Adrenal gland (tissue), 5 donors: ENCODE results near the gene ADCY2.

Source experiments
- POLR2A ChIP-seq, 2 donors: fragments of 450-650 bp; IDR thresholded peaks; one replicate each; pipeline ENCODE4 v1.6.1; 2017; ENCODE audit warnings: antibody characterized with exemption in 2 of 2, mild to moderate bottlenecking in 2 of 2, moderate library complexity in 1 of 2
- TF ChIP-seq, protein P1 (sequence below), 6 experiments: fragments of 450-650 bp in 4 of 6; fragments of 200-600 bp in 2 of 6; sonication (generic) in 1 of 6; IDR thresholded peaks; 1 replicate in 5 of 6; 2 replicates in 1 of 6; pipeline versions ENCODE4 v1.5.1 to v1.8.0; 2016 to 2021; ENCODE audit warnings: antibody characterized with exemption in 6 of 6, mild to moderate bottlenecking in 2 of 6, moderate library complexity in 1 of 6
- donor health status: DM: no; HTN: no; CAD: no.

DNA sequence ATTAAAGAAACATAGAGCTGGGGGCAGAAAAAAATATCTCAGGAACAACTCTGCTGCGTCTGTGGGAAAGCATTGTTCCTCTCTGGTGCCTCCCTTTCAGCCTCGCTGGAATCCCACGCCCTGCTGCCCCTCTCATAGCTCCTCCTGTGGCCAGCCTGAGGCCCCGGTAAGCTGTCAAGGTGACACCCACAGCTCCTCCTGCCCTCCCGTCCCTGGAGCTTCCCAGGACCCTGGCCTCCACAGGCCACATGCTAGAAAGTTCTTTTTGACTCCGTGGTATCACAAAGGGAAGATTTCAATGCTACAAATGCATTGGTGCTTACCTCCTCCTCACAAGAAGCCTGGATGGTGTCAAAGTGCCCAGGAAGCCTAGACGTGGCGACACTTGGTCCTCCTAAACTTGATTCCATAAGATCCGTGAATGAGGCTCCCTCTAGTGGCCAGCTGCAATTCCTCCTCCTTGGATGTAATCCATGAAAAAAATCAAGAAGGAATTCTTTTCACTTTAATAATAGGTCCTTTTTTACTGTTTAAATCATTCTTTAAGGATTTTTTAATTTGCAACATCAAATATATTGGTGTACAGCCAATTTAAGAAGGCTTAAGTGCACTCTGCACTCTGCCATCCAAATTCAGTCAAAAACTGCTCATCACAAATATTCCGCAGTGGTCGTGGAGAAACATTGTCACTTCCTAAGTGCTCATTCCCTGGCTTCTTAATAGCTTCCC lies 350.1 kb downstream of the ADCY2 start:
- TF ChIP-seq, protein P1, sequence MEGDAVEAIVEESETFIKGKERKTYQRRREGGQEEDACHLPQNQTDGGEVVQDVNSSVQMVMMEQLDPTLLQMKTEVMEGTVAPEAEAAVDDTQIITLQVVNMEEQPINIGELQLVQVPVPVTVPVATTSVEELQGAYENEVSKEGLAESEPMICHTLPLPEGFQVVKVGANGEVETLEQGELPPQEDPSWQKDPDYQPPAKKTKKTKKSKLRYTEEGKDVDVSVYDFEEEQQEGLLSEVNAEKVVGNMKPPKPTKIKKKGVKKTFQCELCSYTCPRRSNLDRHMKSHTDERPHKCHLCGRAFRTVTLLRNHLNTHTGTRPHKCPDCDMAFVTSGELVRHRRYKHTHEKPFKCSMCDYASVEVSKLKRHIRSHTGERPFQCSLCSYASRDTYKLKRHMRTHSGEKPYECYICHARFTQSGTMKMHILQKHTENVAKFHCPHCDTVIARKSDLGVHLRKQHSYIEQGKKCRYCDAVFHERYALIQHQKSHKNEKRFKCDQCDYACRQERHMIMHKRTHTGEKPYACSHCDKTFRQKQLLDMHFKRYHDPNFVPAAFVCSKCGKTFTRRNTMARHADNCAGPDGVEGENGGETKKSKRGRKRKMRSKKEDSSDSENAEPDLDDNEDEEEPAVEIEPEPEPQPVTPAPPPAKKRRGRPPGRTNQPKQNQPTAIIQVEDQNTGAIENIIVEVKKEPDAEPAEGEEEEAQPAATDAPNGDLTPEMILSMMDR (IDR thresholded peaks at IDR 0.05), result peak; percentile 72 to 93 (median 76)
- TF ChIP-seq POLR2A (IDR thresholded peaks at IDR 0.05), result no peak
